ENCODE results near the gene RBPMS2. TPM values are rescaled to one million over a fixed set of nuclear protein-coding genes. Genes with fewer than 3 reads are reported as not detected.
"Not testable (repeated sequence)": the region's sequence is repeated elsewhere in the genome, so short reads cannot be mapped to it uniquely, and the experiment has no call there.

The RBPMS2 gene
- total RNA-seq, 1 experiment from 2014 or later: 181 TPM

GRCh38 chr15:64816452-64816851 is 41.1 kb upstream of the RBPMS2 start:
- no CpG with 5 or more reads among the region's 13 CpGs for WGBS (ENCODE audit: extremely low coverage, insufficient read length, low lambda C conversion rate)
- no peak overlapping the region for H3K56ac ChIP-seq (ENCODE audit: insufficient read length, low read depth, low read length)
- no peak overlapping the region for H3K23ac ChIP-seq (ENCODE audit: insufficient read length, low read depth, low read length)
- no peak overlapping the region for H3K4ac ChIP-seq (ENCODE audit: low read depth, low read length)
- H3K36me3 Mint-ChIP-seq (ENCODE audit: insufficient read depth in 1 of 3, low read depth in 3 of 3): peaks cover 32 to 53% (median 50%) of the 10 kb centered on the region in 3 experiments
- no peak overlapping the region for H2BK5ac ChIP-seq (ENCODE audit: insufficient read length, low read length)
- no peak overlapping the region for H2BK20ac ChIP-seq (ENCODE audit: low read depth, low read length, poor library complexity, severe bottlenecking)
- H3K27me3 Mint-ChIP-seq (ENCODE audit: low read depth): no peaks in the 10 kb centered on the region
- no peak overlapping the region for H2BK15ac ChIP-seq (ENCODE audit: low read depth, low read length)
- no peaks in the 10 kb centered on the region for H3K9me3 ChIP-seq (ENCODE audit: control insufficient read depth, low read depth, low read length)
- no peak for TF ChIP-seq CTCF (conservative IDR thresholded peaks at IDR 0.05)
- no peak overlapping the region for H3K18ac ChIP-seq (ENCODE audit: insufficient read length, low read depth, low read length)
- no peak overlapping the region for H3K27ac ChIP-seq (ENCODE audit: insufficient read length, low read depth, low read length)
- H4K20me1 ChIP-seq (ENCODE audit: control insufficient read depth, insufficient read depth, insufficient read length): no peaks in the 10 kb centered on the region
- H3K4me1 Mint-ChIP-seq: peaks cover 26% of the 10 kb centered on the region in 2 experiments
- H3K79me2 ChIP-seq (ENCODE audit: insufficient read depth, low read length): no peaks in the 10 kb centered on the region
- no peak overlapping the region for H4K8ac ChIP-seq (replicated peaks; ENCODE audit: insufficient read length, low read depth, low read length)
- peak overlapping the region in 2 of 3 experiments; percentile 73 to 89; a peak in 2 of 7 replicates for H3K27ac Mint-ChIP-seq
- no peak overlapping the region for H3K4me2 ChIP-seq (ENCODE audit: insufficient read depth, insufficient read length, low read length)
- H3K9ac ChIP-seq (ENCODE audit: extremely low read depth, insufficient read length, low read length): no peak overlapping the region
- no peak overlapping the region for H2BK12ac ChIP-seq (ENCODE audit: insufficient read length, low read depth, low read length)
- H3K4me3 Mint-ChIP-seq: no peak overlapping the region
- H2AFZ ChIP-seq (ENCODE audit: low read length): no peak overlapping the region
- H3K4me1 ChIP-seq (ENCODE audit: insufficient read depth, low read length): peaks cover 8% of the 10 kb centered on the region
- no peak overlapping the region for H4K91ac ChIP-seq (ENCODE audit: insufficient read length, low read depth, low read length)
- DNase-seq: no peak
- H3K27me3 ChIP-seq (ENCODE audit: insufficient read depth, low read length): no peaks in the 10 kb centered on the region
- no peak overlapping the region for H3T11ph ChIP-seq (ENCODE audit: low read length)
- H2AK5ac ChIP-seq (ENCODE audit: insufficient read length, low read length): no peak overlapping the region
- H2BK120ac ChIP-seq (ENCODE audit: low read depth, low read length, poor library complexity, severe bottlenecking): no peak overlapping the region
- no peak overlapping the region for H4K5ac ChIP-seq (ENCODE audit: insufficient read length, low read depth, low read length)
- no peak overlapping the region for H3K14ac ChIP-seq (ENCODE audit: insufficient read depth, low read length)
- H3K79me1 ChIP-seq (ENCODE audit: insufficient read depth, low read depth, low read length, poor library complexity, severe bottlenecking): no peaks in the 10 kb centered on the region
- H3K9me3 Mint-ChIP-seq: no peaks in the 10 kb centered on the region
- no peaks in the 10 kb centered on the region for H3K23me2 ChIP-seq (ENCODE audit: insufficient read length, low read depth, low read length, poor library complexity, severe bottlenecking)

GRCh38 chr15:64814965-64815364 is 39.6 kb upstream of the RBPMS2 start:
- H2BK12ac ChIP-seq (ENCODE audit: insufficient read length, low read depth, low read length); H3K79me2 ChIP-seq (ENCODE audit: insufficient read depth, low read length); H3K23me2 ChIP-seq (ENCODE audit: insufficient read length, low read depth, low read length, poor library complexity, severe bottlenecking); H3K27ac ChIP-seq (ENCODE audit: insufficient read length, low read depth, low read length); H2AK5ac ChIP-seq (ENCODE audit: insufficient read length, low read length); H3K4me2 ChIP-seq (ENCODE audit: insufficient read depth, insufficient read length, low read length); H2BK20ac ChIP-seq (ENCODE audit: low read depth, low read length, poor library complexity, severe bottlenecking); H2BK120ac ChIP-seq (ENCODE audit: low read depth, low read length, poor library complexity, severe bottlenecking); H4K5ac ChIP-seq (ENCODE audit: insufficient read length, low read depth, low read length); H3K27me3 ChIP-seq (ENCODE audit: insufficient read depth, low read length); DNase-seq; H4K20me1 ChIP-seq (ENCODE audit: control insufficient read depth, insufficient read depth, insufficient read length); H2BK5ac ChIP-seq (ENCODE audit: insufficient read length, low read length); H3K9ac ChIP-seq (ENCODE audit: extremely low read depth, insufficient read length, low read length); H3K4ac ChIP-seq (ENCODE audit: low read depth, low read length); H3K18ac ChIP-seq (ENCODE audit: insufficient read length, low read depth, low read length); H3K9me3 ChIP-seq (ENCODE audit: control insufficient read depth, low read depth, low read length); H3K14ac ChIP-seq (ENCODE audit: insufficient read depth, low read length); H4K8ac ChIP-seq (replicated peaks; ENCODE audit: insufficient read length, low read depth, low read length); H3K4me3 Mint-ChIP-seq; H2BK15ac ChIP-seq (ENCODE audit: low read depth, low read length); H3K23ac ChIP-seq (ENCODE audit: insufficient read length, low read depth, low read length); H3K9me3 Mint-ChIP-seq; H4K91ac ChIP-seq (ENCODE audit: insufficient read length, low read depth, low read length); H3K56ac ChIP-seq (ENCODE audit: insufficient read length, low read depth, low read length); H3T11ph ChIP-seq (ENCODE audit: low read length); H2AFZ ChIP-seq (ENCODE audit: low read length); H3K27me3 Mint-ChIP-seq (ENCODE audit: low read depth); H3K79me1 ChIP-seq (ENCODE audit: insufficient read depth, low read depth, low read length, poor library complexity, severe bottlenecking): not testable (repeated sequence)
- Mint-ChIP-seq H3K4me1 (peaks cover 40 to 41% of the 10 kb centered on the region in 2 experiments), H3K27ac (peak overlapping the region; percentile 53 to 94 (median 89); a peak in 4 of 7 replicates), H3K36me3 (ENCODE audit: insufficient read depth in 1 of 3, low read depth in 3 of 3) (peaks cover 24 to 40% (median 35%) of the 10 kb centered on the region in 3 experiments)
- no CpG with 5 or more reads among the region's 4 CpGs for WGBS (ENCODE audit: extremely low coverage, insufficient read length, low lambda C conversion rate)
- H3K4me1 ChIP-seq (ENCODE audit: insufficient read depth, low read length): peaks cover 11% of the 10 kb centered on the region
